OCI-LY1 (cell line): Measurements from ENCODE around the gene CUX1.

Experiments
- CTCF ChIP-seq: fragments of 200-600 bp; sonication (generic), shearing (Covaris generic); IDR thresholded peaks from 2 replicates; pipeline ENCODE4 v1.5.1; 2017; ENCODE audit warnings: mild to moderate bottlenecking, antibody characterized with exemption, low read length, moderate library complexity, mixed read lengths
- EZH2 ChIP-seq: fragments of 200-600 bp; sonication (generic), shearing (Covaris generic); IDR thresholded peaks from 2 replicates; pipeline ENCODE4 v1.8.0; 2017; ENCODE audit warnings: borderline replicate concordance, mixed run types, mild to moderate bottlenecking, antibody characterized with exemption, low read length, moderate library complexity, mixed read lengths

GRCh38 chr7:101856473-101857357 lies 39.3 kb downstream of the CUX1 start:
- peak; percentile 69 for TF ChIP-seq CTCF
- TF ChIP-seq EZH2 = no peak
